K562 treated with DMSO at 1 percent for 48 hours (cell line): ENCODE results near the gene OR13C4. TPM values are rescaled to one million over a fixed set of nuclear protein-coding genes. Genes with fewer than 3 reads are reported as not detected.

Experiments used
- total RNA-seq: library from RNA; unstranded; fragments of 300-600 nt; gene quantifications from 2 replicates; pipeline ENCODE4 v1.2.3, GENCODE V29; 2022; ENCODE audit warnings: low replicate concordance; ENCODE audit errors: extremely low read depth

Gene OR13C4
- not detected in 2 replicates for total RNA-seq

DNA sequence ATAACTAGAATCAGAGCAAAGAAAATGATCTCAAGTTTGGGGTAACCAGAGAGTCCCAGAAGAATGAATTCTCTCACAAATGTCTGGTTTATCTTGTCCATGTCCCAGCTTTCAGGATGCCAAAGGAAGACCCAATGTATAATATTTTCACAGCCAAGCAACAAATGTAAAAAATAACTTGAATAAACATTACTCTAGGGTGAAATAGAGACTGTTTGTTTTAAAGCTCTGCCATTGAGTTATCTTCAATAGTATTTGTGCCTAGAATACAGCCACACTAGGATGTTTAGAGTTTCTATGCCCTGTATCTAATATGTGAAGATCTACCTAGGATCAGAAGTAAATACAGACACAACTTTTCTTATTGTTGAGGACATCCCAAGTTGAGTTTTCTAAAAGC is at the start of gene OR13C4:
OR13C4 (minus strand) TSS at position 101 of the 400 bp plus-strand sequence; CDS start at position 101, 0 bp downstream.

DNA sequence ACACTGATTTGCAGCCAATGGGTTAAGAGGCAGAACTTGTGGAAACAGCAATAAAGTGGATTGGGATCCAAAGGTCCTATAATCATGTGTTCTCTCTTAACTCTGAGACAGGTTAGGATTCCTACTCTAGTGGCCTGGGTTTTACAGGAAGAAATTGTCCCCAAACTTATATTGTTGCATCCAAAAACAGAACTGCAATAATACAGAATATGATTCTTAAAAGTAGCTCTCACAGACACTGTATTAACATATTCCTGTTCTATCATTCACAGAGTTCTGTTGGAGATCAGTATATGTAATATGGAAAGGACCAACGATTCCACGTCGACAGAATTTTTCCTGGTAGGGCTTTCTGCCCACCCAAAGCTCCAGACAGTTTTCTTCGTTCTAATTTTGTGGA is 41.9 kb upstream of the OR13C4 start, which contains the start of gene OR13C8:
OR13C8 (plus strand) TSS at position 301 of the 400 bp plus-strand sequence; CDS start at position 301, 0 bp downstream.

DNA sequence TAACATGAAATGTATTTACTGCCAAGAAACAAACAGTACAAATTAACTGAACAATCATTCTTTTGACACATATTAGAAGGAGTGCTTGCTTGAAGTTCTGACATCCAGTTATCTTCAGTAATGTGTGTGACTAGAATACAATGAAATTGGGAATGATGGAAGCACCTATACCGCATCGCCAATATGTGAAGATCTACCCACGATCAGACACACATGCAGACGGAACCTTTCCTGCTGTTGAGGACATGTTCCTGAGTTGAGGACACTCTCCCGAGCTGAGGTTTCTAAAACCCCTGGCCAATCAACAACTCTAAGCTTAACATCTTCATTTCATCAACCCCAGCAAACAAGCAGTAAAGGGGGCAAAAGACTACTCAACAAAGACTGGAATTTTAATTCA is 9.7 kb upstream of the OR13C4 start, which contains the start of gene OR13C3:
OR13C3 (minus strand) TSS at position 101 of the 400 bp plus-strand sequence. CDS start 133 bp downstream, outside the sequence.

DNA sequence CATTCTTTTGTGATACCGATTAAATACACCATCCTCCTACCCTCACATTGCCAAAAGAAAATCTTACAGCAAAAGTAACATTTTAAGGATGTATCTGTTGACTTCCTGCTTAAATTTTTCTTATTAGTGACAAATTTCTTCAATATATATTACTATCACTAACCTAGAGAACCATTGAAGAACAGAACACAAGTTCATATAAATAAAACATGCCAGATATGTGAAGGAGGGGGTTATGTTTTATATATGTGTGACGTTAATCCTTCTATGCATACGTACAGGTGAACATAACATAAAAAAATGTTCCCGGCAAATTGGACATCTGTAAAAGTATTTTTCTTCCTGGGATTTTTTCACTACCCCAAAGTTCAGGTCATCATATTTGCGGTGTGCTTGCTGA is 23.0 kb downstream of the OR13C4 start, which contains the start of gene OR13F1:
OR13F1 (plus strand) TSS at position 301 of the 400 bp plus-strand sequence; CDS start at position 301, 0 bp downstream.

Other genes starting within 250 kb of the OR13C4 start
- not detected in 2 replicates for gene OR13F1, start 22.9 kb downstream of the OR13C4 start, total RNA-seq
- gene OR13C3, start 9.6 kb upstream of the OR13C4 start, total RNA-seq = not detected in 2 replicates
- gene OR13C8, start 42.0 kb upstream of the OR13C4 start, total RNA-seq = not detected in 2 replicates
- not detected in 2 replicates for gene OR13C5, start 72.2 kb upstream of the OR13C4 start, total RNA-seq
- not detected in 2 replicates for gene OR13C2, start 78.4 kb upstream of the OR13C4 start, total RNA-seq
- gene OR13C9, start 91.0 kb upstream of the OR13C4 start, total RNA-seq = not detected in 2 replicates
- gene OR13D1, start 167.3 kb upstream of the OR13C4 start, total RNA-seq = not detected in 2 replicates
- gene NIPSNAP3A, start 220.5 kb upstream of the OR13C4 start, total RNA-seq = not detected in 2 replicates
- not detected in 2 replicates for gene NIPSNAP3B, start 236.9 kb upstream of the OR13C4 start, total RNA-seq